ENCODE measurements around the gene RHNO1.

The RHNO1 gene

DNA sequence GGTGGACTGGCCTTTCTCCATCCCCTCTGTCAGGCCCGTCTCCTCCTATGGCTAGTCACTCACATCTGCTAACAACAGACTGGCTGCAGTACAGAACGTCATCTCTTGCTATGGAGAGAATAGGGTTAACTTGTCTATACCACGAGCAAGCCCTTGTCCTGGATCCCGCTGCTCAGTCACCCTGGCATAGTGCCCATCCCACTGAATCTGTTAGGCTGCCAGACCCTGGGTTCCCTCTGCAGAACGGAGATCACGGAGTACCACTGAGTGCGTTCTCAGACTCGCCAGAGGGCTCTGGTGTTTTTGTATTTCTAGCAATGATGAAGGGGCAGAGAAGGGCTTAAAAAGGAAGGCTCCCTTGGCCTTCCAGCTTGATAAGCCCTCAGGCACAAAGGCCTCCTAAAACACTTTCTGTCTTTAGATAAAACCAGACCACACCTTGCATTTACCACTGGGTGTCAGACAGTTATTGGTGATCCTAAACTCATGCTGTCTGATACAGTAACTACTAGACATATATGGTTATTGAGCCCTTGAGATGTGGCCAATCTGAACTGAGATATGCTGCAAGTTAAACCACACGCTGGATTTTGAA is 35.9 kb upstream of the RHNO1 start:
- Histone ChIP-seq H3K9me3 (ENCODE audit: severe bottlenecking) (no peaks in the 10 kb centered on the region), H3K4me1 (ENCODE audit: insufficient read depth, poor library complexity, severe bottlenecking) (no peaks in the 10 kb centered on the region), H3K27ac (ENCODE audit: poor library complexity, severe bottlenecking) (no peak overlapping the region), H3K36me3 (ENCODE audit: low read depth) (no peaks in the 10 kb centered on the region), H3K27me3 (ENCODE audit: insufficient read depth, poor library complexity, severe bottlenecking) (no peaks in the 10 kb centered on the region), H3K4me3 (ENCODE audit: severe bottlenecking) (no peak overlapping the region)
- no peak for ATAC-seq (ENCODE audit: low read depth)
- TF ChIP-seq, protein P1, sequence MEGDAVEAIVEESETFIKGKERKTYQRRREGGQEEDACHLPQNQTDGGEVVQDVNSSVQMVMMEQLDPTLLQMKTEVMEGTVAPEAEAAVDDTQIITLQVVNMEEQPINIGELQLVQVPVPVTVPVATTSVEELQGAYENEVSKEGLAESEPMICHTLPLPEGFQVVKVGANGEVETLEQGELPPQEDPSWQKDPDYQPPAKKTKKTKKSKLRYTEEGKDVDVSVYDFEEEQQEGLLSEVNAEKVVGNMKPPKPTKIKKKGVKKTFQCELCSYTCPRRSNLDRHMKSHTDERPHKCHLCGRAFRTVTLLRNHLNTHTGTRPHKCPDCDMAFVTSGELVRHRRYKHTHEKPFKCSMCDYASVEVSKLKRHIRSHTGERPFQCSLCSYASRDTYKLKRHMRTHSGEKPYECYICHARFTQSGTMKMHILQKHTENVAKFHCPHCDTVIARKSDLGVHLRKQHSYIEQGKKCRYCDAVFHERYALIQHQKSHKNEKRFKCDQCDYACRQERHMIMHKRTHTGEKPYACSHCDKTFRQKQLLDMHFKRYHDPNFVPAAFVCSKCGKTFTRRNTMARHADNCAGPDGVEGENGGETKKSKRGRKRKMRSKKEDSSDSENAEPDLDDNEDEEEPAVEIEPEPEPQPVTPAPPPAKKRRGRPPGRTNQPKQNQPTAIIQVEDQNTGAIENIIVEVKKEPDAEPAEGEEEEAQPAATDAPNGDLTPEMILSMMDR (IDR thresholded peaks at IDR 0.05; ENCODE audit: poor library complexity, severe bottlenecking) = no peak
- no peak for DNase-seq (ENCODE audit: low spot score)

DNA sequence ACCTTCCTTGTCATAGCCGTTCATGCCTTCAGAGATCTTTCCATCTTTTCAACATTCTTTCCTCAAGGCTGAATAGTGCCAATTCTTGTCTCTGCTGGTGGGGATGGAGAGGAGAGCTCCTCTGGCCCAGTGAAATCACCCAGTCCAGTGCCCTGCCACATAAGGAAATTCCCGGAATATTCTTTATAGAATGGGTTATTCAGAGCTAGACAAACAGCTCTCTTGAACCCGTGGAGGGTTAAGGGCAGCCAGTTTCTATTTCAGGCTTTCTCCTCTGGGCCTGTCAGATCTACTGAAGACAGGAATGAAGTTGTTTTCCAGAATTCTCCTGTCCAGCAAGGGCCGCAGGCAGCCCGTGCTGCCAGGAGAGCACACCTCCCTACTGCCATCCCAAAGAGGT is 34.1 kb upstream of the RHNO1 start:
- Histone ChIP-seq H3K9me3 (ENCODE audit: severe bottlenecking) (no peaks in the 10 kb centered on the region), H3K4me1 (ENCODE audit: insufficient read depth, poor library complexity, severe bottlenecking) (no peaks in the 10 kb centered on the region), H3K4me3 (ENCODE audit: severe bottlenecking) (no peak overlapping the region), H3K27ac (ENCODE audit: poor library complexity, severe bottlenecking) (no peak overlapping the region), H3K27me3 (ENCODE audit: insufficient read depth, poor library complexity, severe bottlenecking) (no peaks in the 10 kb centered on the region), H3K36me3 (ENCODE audit: low read depth) (no peaks in the 10 kb centered on the region)
- ATAC-seq (ENCODE audit: low read depth) (no peak), DNase-seq (ENCODE audit: low spot score) (no peak)
- TF ChIP-seq, protein P1 (IDR thresholded peaks at IDR 0.05; ENCODE audit: poor library complexity, severe bottlenecking) = no peak

DNA sequence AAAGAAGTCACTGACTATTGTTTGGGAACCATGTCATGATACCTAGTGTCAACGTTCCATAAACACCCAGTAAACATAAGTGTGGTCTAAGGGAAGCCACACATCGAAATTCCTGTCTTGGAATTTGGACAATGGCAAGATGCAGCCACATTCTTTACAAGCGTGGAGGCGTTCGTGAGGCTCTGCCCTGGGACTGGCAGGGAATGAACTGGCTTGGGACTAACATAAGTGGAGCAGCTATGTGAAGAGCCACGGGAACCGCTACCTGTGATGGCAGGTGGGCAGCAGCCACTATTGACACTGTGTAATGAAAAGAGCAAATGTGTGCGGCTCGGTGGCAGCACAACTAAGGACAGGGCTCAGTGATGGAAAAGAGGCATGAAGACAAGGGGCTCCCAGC is 32.2 kb upstream of the RHNO1 start:
- TF ChIP-seq, protein P1 (IDR thresholded peaks at IDR 0.05; ENCODE audit: poor library complexity, severe bottlenecking) = no peak
- no peaks in the 10 kb centered on the region for H3K9me3 ChIP-seq (ENCODE audit: severe bottlenecking)
- DNase-seq (ENCODE audit: low spot score) = no peak
- no peak for ATAC-seq (ENCODE audit: low read depth)
- H3K4me3 ChIP-seq (ENCODE audit: severe bottlenecking) = no peak overlapping the region
- H3K27ac ChIP-seq (ENCODE audit: poor library complexity, severe bottlenecking) = no peak overlapping the region
- H3K4me1 ChIP-seq (ENCODE audit: insufficient read depth, poor library complexity, severe bottlenecking) = no peaks in the 10 kb centered on the region
- H3K36me3 ChIP-seq (ENCODE audit: low read depth) = no peaks in the 10 kb centered on the region
- H3K27me3 ChIP-seq (ENCODE audit: insufficient read depth, poor library complexity, severe bottlenecking) = no peaks in the 10 kb centered on the region

DNA sequence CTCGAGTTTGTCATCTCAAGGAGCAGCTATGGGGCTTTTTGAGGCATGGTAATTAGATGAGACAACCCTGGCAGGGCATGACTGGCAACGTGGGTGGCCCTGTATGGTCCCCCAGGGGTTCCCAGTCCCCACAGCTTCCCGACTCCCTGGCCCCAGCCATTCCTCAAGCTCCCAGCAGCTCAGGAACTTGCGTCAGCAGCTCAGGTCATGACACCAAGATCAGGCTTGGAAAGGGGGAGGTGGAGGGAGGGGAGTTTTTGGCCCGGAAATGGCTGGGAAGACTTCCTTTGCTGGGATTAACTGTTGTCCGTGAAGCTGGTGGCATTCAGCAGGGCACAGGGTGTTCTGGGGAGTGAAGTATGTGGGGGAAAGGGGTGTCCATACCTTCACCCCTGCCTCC is 31.7 kb upstream of the RHNO1 start:
- Histone ChIP-seq H3K36me3 (ENCODE audit: low read depth) (no peaks in the 10 kb centered on the region), H3K4me3 (ENCODE audit: severe bottlenecking) (no peak overlapping the region), H3K4me1 (ENCODE audit: insufficient read depth, poor library complexity, severe bottlenecking) (no peaks in the 10 kb centered on the region), H3K9me3 (ENCODE audit: severe bottlenecking) (no peaks in the 10 kb centered on the region), H3K27ac (ENCODE audit: poor library complexity, severe bottlenecking) (no peak overlapping the region), H3K27me3 (ENCODE audit: insufficient read depth, poor library complexity, severe bottlenecking) (no peaks in the 10 kb centered on the region)
- peak; percentile 7; the same call in 1 of the 3 replicates for ATAC-seq (ENCODE audit: low read depth)
- DNase-seq (ENCODE audit: low spot score) = no peak
- TF ChIP-seq, protein P1 (IDR thresholded peaks at IDR 0.05; ENCODE audit: poor library complexity, severe bottlenecking) = no peak

DNA sequence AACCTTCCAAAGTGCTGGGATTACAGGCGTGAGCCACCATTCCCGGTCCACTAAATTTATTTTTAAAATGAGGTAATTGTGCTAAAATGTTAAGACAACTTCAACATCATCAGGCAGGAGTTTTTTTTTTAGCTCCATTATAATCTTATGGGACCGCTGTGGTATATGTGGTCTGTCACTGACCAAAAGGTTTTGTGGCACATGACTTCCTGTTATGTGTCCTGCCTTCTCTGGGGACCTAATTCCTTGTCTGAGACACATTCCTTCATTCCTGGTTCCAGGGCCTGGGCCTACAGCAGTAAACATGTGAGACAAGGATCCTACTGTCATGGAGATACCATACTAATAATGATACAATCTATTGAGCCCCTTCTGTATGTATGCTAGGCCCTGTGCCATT is 25.1 kb upstream of the RHNO1 start:
- TF ChIP-seq, protein P1 (IDR thresholded peaks at IDR 0.05; ENCODE audit: poor library complexity, severe bottlenecking) = no peak
- H3K27ac ChIP-seq (ENCODE audit: poor library complexity, severe bottlenecking) = no peak overlapping the region
- no peak for ATAC-seq (ENCODE audit: low read depth)

More for the DNA sequence above, 25.1 kb upstream of the RHNO1 start:
- Histone ChIP-seq H3K36me3 (ENCODE audit: low read depth) (no peaks in the 10 kb centered on the region), H3K9me3 (ENCODE audit: severe bottlenecking) (no peaks in the 10 kb centered on the region), H3K4me1 (ENCODE audit: insufficient read depth, poor library complexity, severe bottlenecking) (no peaks in the 10 kb centered on the region), H3K27me3 (ENCODE audit: insufficient read depth, poor library complexity, severe bottlenecking) (no peaks in the 10 kb centered on the region), H3K4me3 (ENCODE audit: severe bottlenecking) (no peak overlapping the region)
- DNase-seq (ENCODE audit: low spot score) = no peak
